HK-2 (cell line): ENCODE results near the gene EP300.
"Not testable (repeated sequence)": the region's sequence is repeated elsewhere in the genome, so short reads cannot be mapped to it uniquely, and the experiment has no call there.

Experiments used
- DNase-seq: peaks from one replicate; pipeline ENCODE4 v3.0.0-alpha.2; 2018; ENCODE audit not compliant: unreplicated experiment

The EP300 gene

DNA sequence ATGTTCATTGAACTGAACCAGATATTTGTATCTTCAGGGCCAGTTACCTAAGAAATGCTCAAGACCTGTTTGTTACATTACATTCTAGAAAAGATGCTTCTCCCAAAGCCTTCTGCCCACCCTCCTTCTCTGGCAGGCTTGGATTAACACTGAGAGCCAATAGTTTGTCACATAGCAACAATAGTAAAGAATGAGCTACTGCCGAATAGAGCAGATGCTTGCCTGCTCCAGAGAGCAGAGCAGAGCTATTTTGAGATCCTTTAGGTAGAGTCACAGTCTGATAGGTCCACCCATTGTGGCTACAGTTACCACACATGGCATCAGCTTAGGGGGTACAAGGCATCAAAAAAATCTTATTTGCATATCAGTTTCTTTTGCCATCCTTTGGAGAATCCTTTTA lies 13.5 kb upstream of the EP300 start:
- DNase-seq = no peak

DNA sequence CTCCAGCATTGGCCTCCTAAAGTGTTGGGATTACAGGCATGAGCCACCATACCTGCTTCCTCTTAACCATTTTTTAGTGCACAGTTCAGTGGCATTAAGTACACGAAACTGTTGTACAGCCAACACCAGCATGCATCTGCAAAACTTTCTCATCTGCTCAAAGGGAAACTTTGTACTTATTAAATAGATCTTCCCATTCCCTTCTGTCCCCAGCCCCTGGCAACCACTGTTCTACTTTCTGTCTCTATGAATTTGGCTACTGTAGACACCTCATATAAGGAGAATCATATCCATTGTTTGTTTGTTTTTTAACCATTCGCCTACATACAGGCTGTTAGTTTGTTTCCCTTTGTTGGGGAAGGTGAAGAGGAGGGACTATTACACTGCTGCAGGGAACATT lies 6.5 kb upstream of the EP300 start:
- no peak for DNase-seq

DNA sequence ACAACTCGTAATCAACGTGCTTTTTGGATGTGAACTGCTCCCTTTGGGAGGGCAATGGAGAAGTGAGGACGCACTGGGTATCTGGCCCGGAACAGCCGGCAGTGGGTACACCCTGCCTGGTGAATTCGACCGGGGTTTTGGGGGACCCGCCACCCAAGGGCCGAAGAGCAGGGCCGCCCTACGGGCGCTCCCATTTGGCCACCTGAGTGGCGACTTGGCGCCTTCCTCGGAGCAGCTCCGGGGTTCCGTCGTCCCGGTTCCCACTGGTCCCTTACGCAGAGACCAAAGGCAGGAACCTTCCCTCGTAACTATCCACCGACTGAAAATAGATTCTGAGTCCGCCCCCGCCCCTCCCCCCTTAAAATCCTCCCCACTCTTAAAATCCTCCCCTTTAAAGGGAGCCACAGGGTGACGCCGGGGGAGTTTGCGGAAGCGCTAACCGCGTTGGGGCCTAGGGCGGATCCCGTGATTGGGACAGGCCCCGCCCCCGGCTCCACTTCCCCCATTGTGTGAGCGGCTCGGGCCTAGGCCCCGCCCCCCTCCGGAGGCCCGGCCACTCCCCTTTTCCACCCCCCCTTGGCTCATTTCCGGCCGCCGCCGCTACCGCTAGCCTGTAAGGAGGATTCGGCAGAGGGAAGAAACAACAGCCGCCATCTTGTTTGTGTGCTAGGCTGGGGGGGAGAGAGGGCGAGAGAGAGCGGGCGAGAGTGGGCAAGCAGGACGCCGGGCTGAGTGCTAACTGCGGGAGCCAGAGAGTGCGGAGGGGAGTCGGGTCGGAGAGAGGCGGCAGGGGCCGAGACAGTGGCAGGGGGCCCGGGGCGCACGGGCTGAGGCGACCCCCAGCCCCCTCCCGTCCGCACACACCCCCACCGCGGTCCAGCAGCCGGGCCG lies 1.0 kb upstream of the EP300 start:
- DNase-seq = peak; percentile 97

DNA sequence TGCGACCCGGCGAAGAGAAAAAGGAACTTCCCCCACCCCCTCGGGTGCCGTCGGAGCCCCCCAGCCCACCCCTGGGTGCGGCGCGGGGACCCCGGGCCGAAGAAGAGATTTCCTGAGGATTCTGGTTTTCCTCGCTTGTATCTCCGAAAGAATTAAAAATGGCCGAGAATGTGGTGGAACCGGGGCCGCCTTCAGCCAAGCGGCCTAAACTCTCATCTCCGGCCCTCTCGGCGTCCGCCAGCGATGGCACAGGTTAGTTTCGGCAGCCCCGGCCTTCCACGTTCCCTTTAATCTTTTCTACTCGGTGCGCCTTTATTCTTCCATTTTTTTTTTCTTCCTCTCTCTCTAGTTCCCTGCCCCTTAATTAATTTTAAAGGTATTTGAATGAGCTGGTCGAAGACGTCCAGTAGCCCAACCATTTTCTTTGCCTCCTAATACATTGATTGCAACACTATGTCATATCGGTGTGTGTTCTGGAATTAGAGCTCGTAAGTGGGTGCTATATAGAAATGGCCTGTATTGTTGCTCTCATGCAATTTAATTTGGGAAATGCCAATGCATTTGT lies 537 bp downstream of the EP300 start:
- DNase-seq = no peak

DNA sequence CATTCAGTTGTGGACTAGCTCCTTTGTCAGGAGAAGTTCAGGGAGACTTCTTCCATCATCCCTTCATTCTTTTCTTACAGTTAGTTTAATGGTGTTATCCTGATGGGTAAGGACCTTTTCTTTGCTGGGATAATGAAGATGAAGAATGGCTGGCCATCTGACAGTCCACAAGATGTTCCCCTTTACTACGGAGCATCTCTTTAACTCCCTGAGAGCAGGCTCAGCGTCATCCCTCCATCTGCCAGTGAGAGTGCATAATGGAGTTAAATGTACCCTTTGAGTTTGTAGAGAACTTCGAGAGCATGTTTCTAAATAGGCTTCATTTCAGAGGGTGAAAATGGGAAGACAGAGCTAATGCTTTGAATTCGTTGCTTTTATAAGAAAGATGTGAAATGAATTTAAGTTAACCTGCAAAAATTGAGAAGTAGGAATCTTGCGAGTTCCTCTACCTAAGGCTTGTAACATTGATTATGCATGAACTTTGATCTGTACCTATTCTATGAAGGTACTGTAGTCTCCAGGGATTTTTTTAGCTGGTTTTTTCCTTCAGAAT lies 1.7 kb downstream of the EP300 start:
- DNase-seq = peak; percentile 5

DNA sequence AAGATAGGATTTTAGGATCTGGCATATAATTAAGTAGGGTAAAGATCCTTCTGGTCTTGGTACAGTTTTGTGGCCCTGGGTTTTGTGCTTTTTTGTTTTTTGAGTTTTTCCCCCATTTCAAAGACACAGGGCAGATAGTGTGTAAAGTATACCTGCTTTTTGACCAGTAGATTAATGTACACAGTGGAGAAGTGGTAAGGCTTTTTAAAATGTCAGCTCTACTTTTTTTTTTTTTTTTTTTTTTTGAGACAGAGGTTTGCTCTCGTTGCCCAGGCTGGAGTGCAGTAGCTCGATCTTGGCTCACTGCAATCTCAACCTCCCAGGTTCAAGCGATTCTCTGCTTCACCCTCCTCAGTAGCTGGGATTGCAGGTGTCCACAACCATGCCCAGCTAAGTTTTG lies 4.0 kb downstream of the EP300 start:
- DNase-seq = no peak

DNA sequence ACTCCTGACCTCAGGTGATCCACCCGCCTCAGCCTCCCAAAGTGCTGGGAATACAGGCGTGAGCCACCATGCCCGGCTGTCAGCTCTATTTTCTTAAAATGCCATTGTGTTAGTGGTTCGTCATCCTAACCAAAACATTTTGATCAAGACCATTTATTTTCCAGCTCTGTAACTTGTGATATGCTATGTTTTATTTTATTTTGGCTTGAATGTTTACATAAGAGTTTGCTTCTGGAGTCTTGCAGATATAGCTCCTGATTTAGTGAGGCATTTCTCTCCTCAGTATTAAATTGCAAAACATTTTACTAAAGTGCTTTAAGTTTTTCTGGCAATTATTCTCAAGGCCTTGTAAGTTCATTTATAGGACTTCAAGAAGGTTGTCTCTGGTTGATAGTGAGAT lies 4.4 kb downstream of the EP300 start:
- DNase-seq = no peak

DNA sequence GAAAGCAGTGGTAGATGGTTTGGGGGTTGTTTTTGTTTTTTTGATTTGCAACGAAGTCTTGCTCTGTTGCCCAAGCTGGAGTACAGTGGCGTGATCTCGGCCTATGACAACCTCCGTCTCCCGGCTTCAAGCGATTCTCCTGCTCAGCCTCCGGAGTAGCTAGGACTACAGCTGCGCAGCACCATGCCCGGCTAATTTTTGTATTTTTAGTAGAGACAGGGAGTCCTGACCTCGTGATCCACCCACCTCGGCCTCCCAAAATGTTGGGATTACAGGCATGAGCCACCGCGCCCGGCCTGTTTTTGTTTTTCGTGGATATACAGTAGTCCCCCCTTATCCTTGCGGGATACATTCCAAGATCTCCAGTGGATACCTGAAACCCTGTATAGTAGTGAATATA lies 6.6 kb downstream of the EP300 start:
- no peak for DNase-seq

DNA sequence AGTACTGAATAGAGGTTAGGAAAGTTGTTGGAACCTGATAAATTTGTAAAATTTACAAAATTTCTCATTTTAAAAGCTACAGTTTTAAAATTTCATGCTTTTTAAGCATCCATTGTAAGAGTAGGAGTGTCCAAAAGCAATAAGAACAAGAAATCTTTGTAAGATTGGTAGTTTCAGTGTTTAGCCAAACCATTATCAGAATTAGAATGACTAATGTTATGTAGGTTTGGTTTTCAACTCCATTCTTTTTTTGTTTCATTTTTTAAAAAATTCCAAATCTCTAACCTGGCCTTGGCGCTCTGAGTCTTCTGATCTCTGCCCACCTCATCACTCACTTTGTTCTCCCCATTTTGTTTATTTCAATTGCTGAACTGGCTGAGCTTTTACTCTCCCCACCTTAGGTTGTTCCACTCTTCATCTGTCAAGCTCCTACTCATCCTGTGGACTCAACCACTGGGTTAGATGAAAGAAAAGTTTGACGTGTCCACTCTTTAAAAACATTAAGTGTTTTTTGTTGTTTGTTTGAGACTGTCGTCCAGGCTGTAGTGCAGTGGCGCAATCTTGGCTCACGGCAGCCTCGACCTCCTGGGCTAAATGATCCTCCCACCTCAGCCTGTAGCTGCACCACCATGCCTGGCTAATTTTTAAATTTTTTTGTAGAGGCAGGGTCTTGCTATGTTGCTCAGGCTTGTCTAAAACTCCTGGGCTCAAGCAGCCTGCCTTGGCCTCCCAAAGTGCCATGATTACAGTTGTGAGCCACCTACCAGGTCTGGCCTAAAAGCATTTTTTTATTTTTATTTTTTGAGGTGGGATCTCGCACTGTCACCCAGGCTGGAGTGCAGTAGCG lies 14.0 kb downstream of the EP300 start:
- DNase-seq = no peak

DNA sequence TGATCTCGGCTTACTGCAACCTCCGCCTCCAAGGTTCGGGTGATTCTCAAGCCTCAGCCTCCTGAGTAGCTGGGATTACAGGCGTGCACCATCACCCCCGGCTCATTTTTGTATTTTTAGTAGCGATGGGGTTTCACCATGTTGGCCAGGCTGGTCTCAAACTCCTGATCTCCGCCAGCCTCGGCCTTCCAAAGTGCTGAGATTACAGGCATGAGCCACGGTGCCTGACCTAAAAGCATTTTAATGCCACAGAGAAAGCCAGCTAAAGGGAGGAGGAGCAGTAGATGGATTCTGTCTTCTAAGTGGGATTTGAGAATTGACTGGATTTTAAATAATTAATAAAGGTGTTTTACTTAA lies 14.6 kb downstream of the EP300 start:
- not testable (repeated sequence) for DNase-seq

DNA sequence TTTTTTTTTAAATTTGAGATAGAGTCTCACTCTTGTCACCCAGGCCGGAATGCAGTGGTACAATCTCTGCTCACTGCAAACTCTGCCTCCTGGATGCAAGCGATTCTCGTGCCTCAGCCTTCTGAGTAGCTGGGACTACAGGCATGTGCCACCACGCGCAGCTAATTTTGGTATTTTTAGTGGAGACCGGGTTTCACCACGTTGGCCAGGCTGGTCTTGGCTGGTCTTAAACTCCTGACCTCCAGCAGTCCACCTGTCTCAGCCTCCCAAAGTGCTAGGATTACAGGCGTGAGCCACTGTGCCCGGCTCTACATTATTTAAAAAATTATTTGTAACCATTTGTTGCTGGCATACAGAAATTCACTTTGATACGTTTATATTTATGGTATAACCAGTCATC lies 18.6 kb downstream of the EP300 start:
- no peak for DNase-seq

DNA sequence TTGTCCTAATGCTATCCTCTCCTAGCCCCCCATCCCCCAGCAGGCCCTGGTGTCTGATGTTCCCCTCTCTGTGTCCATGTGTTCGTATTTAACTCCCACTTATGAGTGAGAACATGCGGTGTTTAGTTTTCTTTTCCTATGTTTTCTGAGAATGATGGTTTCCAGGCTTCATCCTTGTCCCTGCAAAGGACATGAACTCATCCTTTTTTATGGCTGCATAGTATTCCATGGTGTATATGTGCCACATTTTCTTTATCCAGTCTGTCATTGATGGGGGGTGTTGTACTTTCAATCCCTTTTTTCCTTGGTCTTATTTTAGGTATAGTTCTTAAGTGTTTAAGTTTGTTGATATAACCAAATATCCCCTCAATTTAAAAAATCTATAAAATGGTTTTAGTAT lies 23.9 kb downstream of the EP300 start:
- DNase-seq = no peak

DNA sequence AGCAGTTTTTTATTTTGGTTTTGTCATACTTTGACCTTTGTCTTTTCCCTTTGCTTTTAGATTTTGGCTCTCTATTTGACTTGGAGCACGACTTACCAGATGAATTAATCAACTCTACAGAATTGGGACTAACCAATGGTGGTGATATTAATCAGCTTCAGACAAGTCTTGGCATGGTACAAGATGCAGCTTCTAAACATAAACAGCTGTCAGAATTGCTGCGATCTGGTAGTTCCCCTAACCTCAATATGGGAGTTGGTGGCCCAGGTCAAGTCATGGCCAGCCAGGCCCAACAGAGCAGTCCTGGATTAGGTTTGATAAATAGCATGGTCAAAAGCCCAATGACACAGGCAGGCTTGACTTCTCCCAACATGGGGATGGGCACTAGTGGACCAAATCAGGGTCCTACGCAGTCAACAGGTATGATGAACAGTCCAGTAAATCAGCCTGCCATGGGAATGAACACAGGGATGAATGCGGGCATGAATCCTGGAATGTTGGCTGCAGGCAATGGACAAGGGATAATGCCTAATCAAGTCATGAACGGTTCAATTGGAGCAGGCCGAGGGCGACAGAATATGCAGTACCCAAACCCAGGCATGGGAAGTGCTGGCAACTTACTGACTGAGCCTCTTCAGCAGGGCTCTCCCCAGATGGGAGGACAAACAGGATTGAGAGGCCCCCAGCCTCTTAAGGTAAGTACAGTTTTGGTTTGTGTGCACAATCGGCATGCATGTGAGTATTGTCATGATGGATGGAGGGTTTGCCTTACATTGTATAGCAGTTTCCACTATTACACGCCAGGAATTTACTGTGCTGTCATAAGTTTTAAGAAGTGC lies 25.0 kb downstream of the EP300 start:
- no peak for DNase-seq

DNA sequence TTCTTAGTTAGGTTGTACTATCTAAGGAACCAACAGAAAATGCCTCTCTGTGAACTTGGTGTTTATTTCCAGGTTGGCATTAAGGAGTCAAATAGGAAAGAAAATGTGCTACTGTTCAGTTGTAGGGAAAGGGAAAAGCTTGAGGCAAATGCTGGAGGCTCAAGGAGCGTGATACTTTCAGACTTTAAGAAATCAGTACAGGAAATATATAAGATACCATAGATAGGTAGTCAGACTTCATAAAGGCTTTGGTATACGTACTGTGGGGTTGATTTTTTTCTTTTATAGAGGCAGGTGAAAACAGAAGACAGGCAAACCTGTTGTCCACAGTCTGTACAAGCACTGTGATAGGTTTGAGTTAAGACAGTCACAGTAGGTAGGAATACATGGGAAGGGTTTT lies 30.8 kb downstream of the EP300 start:
- DNase-seq = no peak

DNA sequence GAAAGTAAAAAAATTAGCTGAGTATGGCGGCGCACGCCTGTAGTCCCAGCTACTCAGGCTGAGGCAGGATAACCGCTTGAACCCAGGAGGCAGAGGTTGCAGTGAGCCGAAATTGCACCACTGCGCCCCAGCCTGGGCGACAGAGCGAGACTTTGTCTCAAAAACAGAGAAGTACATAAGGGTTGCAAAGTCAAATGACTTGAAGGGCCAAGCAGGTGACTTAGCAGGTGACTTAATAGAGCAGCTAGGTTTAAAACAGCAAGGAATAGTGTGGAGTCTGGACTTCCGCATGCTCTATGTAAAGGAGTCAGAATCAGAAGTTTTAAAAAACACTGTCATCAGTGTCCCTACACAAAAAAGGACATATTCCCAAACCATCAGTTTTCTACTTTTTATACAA lies 31.7 kb downstream of the EP300 start:
- DNase-seq = no peak

DNA sequence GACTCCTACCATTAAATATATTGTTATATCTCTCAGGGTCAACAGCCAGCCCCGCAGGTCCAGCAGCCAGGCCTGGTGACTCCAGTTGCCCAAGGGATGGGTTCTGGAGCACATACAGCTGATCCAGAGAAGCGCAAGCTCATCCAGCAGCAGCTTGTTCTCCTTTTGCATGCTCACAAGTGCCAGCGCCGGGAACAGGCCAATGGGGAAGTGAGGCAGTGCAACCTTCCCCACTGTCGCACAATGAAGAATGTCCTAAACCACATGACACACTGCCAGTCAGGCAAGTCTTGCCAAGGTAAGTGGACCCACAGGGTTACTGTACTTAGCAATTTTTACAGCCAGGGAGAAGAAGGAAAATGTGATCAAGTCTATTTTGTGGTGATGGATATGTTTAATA lies 35.1 kb downstream of the EP300 start:
- no peak for DNase-seq

DNA sequence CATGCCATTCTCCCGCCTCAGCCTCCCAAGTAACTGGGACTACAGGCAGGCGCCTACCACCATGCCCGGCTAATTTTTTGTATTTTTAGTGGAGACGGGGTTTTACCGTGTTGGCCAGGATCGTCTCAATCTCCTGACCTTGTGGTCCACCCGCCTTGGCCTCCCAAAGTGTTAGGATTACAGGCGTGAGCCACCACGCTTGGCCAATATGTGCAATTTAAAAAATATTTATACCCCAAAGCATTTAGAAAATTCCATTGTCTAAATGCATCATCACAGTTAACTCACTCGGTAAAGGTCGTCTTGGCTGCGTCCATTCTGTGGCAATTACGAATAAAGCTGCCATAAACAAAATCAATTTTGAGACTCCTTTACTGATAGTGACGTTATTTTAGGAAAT lies 36.2 kb downstream of the EP300 start:
- no peak for DNase-seq

DNA sequence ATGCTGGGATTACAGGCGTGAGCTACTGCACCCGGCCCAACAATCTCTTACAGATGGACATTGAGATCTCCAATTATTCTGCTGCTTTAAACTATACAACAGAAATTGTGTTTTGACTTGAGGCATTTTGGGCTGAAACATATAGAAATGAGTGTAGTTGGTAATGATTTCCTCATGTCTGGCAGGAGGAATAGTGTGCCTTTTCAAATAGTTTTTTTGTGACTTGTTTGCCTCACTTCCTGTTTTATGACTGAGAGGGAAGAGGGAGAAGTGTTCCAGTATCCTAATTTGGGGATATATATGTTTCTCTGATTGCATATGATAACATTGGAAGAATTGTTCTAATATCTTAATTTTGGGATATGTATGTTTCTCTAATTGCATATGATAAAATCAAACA lies 40.2 kb downstream of the EP300 start:
- no peak for DNase-seq

DNA sequence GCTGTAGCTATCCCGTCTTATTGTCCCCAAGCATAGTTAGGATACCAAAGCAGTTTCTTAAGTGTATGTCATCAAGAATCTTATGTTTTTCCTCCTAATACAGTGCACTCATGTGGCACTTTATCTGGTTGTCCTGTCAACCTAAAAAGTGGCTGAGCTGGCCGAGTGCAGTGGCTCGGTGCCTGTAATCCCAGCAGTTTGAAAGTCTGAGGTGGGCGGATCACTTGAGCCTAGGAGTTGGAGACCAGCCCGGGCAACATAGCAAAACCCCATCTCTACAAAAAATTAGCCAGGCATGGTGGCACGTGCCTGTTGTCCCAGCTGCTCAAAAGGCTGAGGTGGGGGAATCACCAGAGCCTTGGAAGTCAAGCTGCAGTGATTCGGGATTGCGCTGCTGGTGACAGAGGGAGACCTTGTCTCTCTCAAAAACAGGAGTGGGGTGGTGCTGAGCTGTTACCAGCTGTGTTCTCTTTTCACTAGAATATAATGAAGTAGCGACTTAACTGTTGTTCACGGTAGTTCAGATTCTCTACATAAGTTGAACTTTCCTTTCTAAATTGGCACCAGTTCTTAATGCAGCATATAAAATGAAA lies 48.1 kb downstream of the EP300 start:
- DNase-seq = no peak

DNA sequence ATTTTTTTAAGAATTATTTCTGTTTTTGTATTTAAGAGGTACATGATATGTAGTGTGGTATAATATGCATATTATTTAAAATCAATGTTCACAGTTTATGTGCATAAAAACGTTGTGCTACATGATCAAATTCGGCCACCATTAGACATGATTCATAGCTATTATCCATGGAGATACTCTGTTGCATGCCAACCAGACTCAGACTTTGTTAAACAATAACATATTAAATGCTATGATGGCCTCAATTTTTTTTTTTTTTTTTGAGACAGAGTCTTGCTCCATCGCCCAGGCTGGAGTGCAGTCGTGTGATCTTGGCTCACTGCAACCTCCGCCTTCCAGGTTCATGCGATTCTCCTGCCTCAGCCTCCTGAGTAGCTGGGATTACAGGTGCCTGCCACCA lies 53.5 kb downstream of the EP300 start:
- DNase-seq = not testable (repeated sequence)

DNA sequence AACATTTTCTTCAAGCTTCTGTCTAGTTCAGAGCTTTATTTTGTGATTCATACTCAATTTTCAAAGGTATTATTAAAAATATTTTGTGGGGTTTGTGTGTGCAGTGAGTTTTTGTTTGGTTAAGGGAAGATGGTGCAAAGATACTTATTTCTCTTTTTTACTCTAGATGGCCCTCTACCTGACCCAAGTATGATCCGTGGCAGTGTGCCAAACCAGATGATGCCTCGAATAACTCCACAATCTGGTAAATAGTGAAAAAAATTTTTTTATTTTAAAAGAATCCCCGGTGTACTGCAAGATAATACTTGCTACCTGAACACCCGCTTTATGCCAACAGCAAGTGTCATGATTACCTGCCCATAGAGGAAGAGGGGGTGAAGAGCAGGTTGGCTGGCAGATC lies 54.2 kb downstream of the EP300 start:
- no peak for DNase-seq
